Vagina (tissue), 2 donors: Measurements from ENCODE around the gene TENT4A. TPM values are rescaled to one million over a fixed set of nuclear protein-coding genes. Genes with fewer than 3 reads are reported as not detected.

ENCODE experiments used
- DNase-seq, 2 donors: peaks; one replicate each; pipeline ENCODE4 v3.0.0-alpha.2; 2017; ENCODE audit errors: extremely low spot score in 2 of 2
- H3K27ac ChIP-seq: fragments of 200-600 bp; sonication (generic); one replicate; pipeline ENCODE4 v1.5.1; 2019
- H3K27me3 ChIP-seq: fragments of 200-600 bp; sonication (generic); one replicate; pipeline ENCODE4 v1.5.1; 2019
- H3K36me3 ChIP-seq, 2 donors: fragments of 200-600 bp; sonication (generic); one replicate each; pipeline ENCODE4 v1.5.1; 2017 to 2019
- H3K4me1 ChIP-seq: fragments of 200-600 bp; sonication (generic); one replicate; pipeline ENCODE4 v1.5.1; 2019
- H3K4me3 ChIP-seq, 2 donors: fragments of 200-600 bp; sonication (generic); 1 replicate in 1 of 2; 2 replicates in 1 of 2; pipeline ENCODE4 v1.5.1; 2016 to 2019
- H3K9me3 ChIP-seq: fragments of 200-600 bp; sonication (generic); one replicate; pipeline ENCODE4 v1.5.1; 2019
- POLR2A ChIP-seq, 2 donors: fragments of 450-650 bp; IDR thresholded peaks; one replicate each; pipeline ENCODE4 v1.6.1; 2017; ENCODE audit warnings: antibody characterized with exemption in 2 of 2, mild to moderate bottlenecking in 2 of 2, moderate library complexity in 2 of 2
- POLR2AphosphoS5 ChIP-seq, 2 donors: sonication (generic); formaldehyde crosslinking; IDR thresholded peaks; one replicate each; pipeline ENCODE4 v1.9.0; 2017; ENCODE audit warnings: antibody characterized with exemption in 2 of 2, mild to moderate bottlenecking in 2 of 2, low read depth in 1 of 2; ENCODE audit not compliant: insufficient read depth in 1 of 2
- intact Hi-C: fragments of 100-400 bp; cut with DNase I; formaldehyde crosslinking; loops from one replicate; pipeline ENCODE4 v1.15.1; 2023
- total RNA-seq: library from RNA; depleted of rRNA; stranded (reverse); fragments of >200 nt; gene quantifications from one replicate; pipeline ENCODE4 v1.2.3, GENCODE V29; 2016
- TF ChIP-seq, protein P1 (sequence below), 3 experiments: fragments of 450-650 bp in 2 of 3; fragments of 200-600 bp in 1 of 3; sonication (generic) in 1 of 3; IDR thresholded peaks; one replicate each; pipeline ENCODE4 v1.5.1; 2017 to 2019; ENCODE audit warnings: antibody characterized with exemption in 3 of 3, mild to moderate bottlenecking in 2 of 3, moderate library complexity in 2 of 3

Gene TENT4A
- total RNA-seq, 1 donor from 2014 or later, result 38.1 TPM

DNA sequence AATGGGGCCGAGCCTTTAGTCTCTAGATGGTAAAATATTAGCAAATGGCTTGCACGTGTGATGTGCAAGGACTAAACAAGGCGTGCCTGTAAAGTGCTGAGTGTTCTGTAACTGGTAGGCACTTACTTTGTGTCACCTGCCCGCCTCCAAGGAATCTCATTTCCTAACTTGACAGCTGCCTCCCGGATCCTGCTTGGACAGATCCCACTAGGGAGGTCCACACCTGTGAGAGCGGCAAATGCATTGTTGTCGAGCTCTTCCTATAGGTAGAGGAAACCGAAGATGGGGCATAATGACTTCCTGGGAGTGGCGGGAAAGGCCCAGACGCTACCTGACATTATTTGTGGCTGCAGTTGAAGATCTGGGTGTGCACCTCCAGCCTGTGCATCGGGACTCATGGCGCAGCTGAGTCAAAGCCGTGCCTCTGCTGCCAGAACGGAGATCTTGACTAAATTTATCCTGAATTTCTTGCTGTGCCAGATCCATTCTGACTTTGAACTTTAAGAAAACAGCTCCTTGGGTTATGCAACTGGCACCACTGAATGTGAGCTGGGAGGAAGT is 79.8 kb downstream of the TENT4A start:
- Histone ChIP-seq H3K4me3 (no peak overlapping the region), H3K27me3 (no peaks in the 10 kb centered on the region), H3K9me3 (no peaks in the 10 kb centered on the region), H3K27ac (no peak overlapping the region), H3K4me1 (no peaks in the 10 kb centered on the region), H3K36me3 (no peaks in the 10 kb centered on the region)
- intact Hi-C loops, result no loop called here
- peak; percentile 72 to 74 for DNase-seq
- TF ChIP-seq POLR2AphosphoS5 (IDR thresholded peaks at IDR 0.05; ENCODE audit: insufficient read depth in 1 of 2, low read depth in 1 of 2) (no peak), POLR2A (IDR thresholded peaks at IDR 0.05) (no peak)
- TF ChIP-seq, protein P1, sequence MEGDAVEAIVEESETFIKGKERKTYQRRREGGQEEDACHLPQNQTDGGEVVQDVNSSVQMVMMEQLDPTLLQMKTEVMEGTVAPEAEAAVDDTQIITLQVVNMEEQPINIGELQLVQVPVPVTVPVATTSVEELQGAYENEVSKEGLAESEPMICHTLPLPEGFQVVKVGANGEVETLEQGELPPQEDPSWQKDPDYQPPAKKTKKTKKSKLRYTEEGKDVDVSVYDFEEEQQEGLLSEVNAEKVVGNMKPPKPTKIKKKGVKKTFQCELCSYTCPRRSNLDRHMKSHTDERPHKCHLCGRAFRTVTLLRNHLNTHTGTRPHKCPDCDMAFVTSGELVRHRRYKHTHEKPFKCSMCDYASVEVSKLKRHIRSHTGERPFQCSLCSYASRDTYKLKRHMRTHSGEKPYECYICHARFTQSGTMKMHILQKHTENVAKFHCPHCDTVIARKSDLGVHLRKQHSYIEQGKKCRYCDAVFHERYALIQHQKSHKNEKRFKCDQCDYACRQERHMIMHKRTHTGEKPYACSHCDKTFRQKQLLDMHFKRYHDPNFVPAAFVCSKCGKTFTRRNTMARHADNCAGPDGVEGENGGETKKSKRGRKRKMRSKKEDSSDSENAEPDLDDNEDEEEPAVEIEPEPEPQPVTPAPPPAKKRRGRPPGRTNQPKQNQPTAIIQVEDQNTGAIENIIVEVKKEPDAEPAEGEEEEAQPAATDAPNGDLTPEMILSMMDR (IDR thresholded peaks at IDR 0.05), result no peak

DNA sequence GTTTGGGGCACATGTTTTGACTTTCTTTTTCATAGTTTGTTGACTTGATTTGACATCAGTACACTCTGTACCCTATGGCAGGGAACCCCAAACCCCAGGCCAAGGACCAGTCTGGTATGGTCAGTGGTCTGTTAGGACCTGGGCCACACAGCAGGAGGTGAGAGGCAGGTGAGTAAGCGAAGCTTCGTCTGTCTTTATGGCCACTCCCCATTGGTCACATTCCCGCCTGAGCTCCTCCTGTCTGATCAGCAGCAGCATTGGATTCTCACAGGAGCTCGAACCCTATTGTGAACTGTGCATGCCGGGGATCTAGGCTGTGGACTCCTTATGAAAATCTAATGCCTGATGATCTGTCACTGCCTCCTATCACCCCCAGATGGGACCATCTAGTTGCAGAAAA is 88.0 kb downstream of the TENT4A start:
- no peak overlapping the region for H3K4me3 ChIP-seq
- H3K9me3 ChIP-seq, result no peaks in the 10 kb centered on the region
- DNase-seq, result peak in 1 of 2 donors; percentile 70
- no peak overlapping the region for H3K27ac ChIP-seq
- H3K36me3 ChIP-seq, result no peaks in the 10 kb centered on the region
- peaks cover 6% of the 10 kb centered on the region for H3K4me1 ChIP-seq
- intact Hi-C loops, result no loop called here
- no peak for TF ChIP-seq POLR2A (IDR thresholded peaks at IDR 0.05)
- no peak for TF ChIP-seq POLR2AphosphoS5 (IDR thresholded peaks at IDR 0.05; ENCODE audit: insufficient read depth in 1 of 2, low read depth in 1 of 2)
- TF ChIP-seq, protein P1 (IDR thresholded peaks at IDR 0.05), result no peak
- no peaks in the 10 kb centered on the region for H3K27me3 ChIP-seq

DNA sequence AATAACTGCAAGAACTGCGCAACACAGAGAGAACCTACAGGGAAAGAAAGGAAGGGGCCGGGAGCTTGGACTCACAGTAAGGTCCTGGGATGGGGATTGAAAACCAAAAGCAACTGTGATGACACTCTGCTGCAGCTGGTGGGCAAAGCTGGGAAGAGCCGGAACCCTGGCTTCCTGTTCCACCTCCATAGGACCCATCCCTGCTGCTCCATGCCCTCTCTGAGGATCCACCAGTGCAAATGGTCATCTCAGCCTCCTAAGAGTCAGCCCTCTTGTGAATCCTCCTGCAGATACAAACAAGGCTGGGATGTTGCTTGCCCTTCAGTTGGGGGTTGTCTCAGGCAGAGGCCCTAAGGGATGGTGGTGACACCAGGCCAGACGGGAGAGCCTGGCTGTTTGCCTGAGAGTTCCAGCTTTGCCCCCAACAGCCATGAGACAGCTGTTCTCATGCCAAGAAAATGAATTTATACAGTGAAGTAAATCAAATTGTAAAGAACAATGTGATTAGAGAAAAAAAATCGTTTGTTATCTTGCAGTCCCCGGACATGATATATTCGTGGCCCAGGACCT is 90.8 kb downstream of the TENT4A start:
- Histone ChIP-seq H3K27me3 (no peaks in the 10 kb centered on the region), H3K4me3 (no peak overlapping the region), H3K36me3 (no peaks in the 10 kb centered on the region), H3K9me3 (no peaks in the 10 kb centered on the region), H3K4me1 (peaks cover 6% of the 10 kb centered on the region), H3K27ac (peak overlapping the region; percentile 35)
- peak in 1 of 2 donors; percentile 75 for DNase-seq
- intact Hi-C loops, result no loop called here
- TF ChIP-seq POLR2AphosphoS5 (IDR thresholded peaks at IDR 0.05; ENCODE audit: insufficient read depth in 1 of 2, low read depth in 1 of 2), result no peak
- no peak for TF ChIP-seq POLR2A (IDR thresholded peaks at IDR 0.05)
- TF ChIP-seq, protein P1 (IDR thresholded peaks at IDR 0.05), result no peak

DNA sequence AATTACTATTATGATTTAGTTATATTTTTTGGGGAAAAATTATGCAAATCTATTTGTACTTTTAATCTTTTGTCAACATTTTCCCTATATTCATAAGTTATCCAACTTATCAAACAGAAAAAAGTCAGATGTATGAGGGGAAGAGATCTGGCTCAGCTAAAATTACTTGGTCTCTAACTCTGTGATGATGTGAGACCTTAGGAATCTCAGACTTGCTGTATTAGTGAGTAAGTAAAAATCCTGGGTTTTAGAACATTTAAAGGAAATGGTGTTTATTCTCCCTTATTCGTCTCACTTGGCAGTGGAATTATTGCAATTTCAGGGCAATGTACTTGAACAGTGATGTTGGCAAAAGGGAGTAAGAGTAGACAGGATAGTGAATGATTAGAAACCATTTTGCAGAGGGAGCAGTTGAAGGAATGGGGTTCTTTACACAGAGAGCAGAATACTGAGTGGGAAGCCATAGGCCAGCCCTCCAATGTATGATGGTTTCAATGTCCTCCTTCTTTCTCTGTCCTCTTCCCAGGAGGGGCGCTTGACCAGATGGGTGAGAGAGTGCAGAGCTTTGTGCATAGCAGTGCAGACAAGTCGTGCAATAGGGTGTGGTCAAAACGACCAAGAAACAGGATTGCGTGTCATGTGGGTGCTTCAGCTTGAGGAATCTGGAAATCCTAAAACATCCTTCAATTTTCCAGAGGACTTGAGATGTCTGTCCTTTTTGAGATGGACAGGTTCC is 91.7 kb downstream of the TENT4A start:
- no peaks in the 10 kb centered on the region for H3K9me3 ChIP-seq
- H3K36me3 ChIP-seq, result no peaks in the 10 kb centered on the region
- no peaks in the 10 kb centered on the region for H3K27me3 ChIP-seq
- intact Hi-C loops, result no loop called here
- peaks cover 6% of the 10 kb centered on the region for H3K4me1 ChIP-seq
- no peak overlapping the region for H3K4me3 ChIP-seq
- TF ChIP-seq, protein P1 (IDR thresholded peaks at IDR 0.05), result no peak
- TF ChIP-seq POLR2A (IDR thresholded peaks at IDR 0.05), result no peak
- no peak for TF ChIP-seq POLR2AphosphoS5 (IDR thresholded peaks at IDR 0.05; ENCODE audit: insufficient read depth in 1 of 2, low read depth in 1 of 2)
- H3K27ac ChIP-seq, result no peak overlapping the region
- DNase-seq, result peak in 1 of 2 donors; percentile 6

DNA sequence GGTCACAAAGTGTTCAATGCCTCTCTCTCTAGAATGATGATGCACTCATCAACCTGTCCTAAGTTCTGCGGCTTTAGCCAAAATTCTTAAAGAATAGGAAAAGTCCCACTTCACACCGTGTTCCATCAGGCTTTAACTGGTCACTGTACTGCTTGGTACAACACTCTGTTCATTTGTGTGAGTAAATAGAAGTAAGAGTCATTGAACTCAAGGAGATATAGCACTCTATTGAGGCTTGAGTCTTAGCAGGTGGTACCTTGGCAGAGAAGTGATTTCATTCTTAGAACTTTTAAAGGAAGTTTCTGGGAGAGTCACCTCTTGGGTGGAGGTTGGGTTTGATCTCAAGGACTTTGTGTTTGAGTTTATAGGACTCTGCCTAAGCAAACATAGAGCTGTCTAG is 92.6 kb downstream of the TENT4A start:
- no peak for DNase-seq
- no peak overlapping the region for H3K27ac ChIP-seq
- peaks cover 6% of the 10 kb centered on the region for H3K4me1 ChIP-seq
- no peaks in the 10 kb centered on the region for H3K9me3 ChIP-seq
- intact Hi-C loops, result no loop called here
- no peaks in the 10 kb centered on the region for H3K27me3 ChIP-seq
- H3K4me3 ChIP-seq, result no peak overlapping the region
- TF ChIP-seq POLR2A (IDR thresholded peaks at IDR 0.05) (no peak), POLR2AphosphoS5 (IDR thresholded peaks at IDR 0.05; ENCODE audit: insufficient read depth in 1 of 2, low read depth in 1 of 2) (no peak)
- TF ChIP-seq, protein P1 (IDR thresholded peaks at IDR 0.05), result no peak
- no peaks in the 10 kb centered on the region for H3K36me3 ChIP-seq
